ENCODE data around the gene ZBTB7C. TPM values are rescaled to one million over a fixed set of nuclear protein-coding genes. Genes with fewer than 3 reads are reported as not detected.

Gene ZBTB7C
- total RNA-seq, 1 donor from 2014 or later, result 0.78 TPM

DNA sequence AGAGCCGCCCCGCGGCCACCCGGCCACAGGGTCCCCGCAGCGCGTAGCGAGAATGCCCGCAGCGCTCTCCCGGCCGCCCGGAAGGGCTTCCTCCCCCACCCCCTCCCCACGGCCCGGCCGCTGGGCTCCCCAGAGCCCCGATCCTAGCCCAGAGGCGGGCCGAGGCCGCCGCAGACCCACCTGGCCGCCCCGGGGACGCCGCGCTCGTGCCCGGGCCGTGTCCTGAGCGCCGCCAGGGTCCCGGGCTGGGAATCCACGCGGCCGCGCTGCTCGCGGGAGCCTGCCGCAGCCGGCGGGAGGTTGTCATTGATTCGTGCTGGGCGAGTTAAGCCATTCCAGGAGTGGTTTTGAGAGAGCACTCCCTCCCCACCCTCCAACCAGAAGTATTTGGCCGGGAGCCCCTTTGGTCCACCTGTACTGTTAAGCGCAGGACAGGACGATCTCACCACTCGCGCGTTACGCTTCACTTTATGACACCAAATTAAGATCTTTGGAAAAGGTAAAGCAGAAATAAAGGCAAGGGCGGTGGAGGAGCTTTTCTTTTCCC, 272.3 kb downstream of the ZBTB7C start:
- no peak for DNase-seq

DNA sequence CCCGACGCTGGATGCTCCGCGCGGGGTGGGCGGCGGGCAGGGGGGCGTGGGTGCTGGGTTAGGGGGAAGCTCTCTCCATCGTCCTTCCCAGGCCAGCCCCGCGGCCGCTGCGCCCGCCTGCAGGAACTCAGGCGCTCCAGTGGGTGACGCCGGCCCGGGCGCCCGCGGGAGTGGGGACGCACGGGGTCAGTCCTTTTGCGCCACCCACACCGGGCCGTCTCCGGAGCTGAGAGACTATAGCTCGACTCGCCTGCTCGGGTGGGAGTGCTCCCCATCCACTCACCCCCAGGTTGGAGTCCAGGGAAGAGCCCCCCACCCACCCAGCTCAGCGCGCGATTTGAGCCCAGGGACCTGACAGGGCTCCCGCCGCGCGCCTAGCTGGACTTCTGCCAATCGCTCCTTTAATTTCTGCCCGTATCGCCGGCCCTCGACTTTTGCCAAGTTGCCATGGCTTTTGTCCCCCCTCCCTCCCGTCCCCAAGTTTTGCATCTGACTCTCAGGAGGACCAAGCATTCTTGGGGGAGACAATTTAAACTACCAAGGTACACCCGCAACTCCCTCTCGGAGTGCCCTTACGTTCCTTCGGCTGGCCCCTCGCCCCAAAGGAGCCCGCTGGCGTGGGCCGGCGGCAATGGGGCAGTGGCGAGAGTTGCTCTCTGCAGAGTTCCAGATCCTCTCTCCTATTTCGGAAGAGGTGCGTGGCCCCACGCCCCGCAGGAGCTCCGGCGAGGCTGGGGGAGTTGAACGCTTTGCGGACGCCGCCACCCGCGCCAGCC, 272.9 kb downstream of the ZBTB7C start:
- DNase-seq, result no peak

DNA sequence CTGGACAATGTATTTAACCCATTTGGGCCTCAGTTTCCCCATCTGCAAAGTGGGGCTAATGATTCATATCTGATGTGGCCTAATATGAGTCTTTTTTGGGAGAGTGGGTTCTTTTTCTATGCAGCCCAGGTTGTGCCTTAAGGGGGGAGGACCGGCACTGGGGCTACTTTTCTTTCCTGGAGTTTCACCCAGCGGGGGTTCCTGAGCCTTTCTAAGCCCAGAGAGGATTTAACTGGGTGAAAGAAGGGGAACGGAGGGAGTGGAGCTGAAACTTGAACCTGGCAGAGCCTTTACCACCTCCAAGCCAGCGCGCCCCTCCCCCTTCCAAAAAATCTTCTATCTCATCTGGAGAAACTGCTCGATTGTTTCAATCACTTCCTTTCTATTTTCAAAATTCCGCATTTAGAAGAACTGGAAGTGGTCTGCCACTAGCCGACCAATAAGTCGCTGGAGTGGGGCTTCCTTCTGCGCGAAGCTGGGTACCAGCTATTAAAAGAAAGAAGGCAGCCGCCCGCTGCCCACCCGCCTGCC, 273.7 kb downstream of the ZBTB7C start:
- no peak for DNase-seq

DNA sequence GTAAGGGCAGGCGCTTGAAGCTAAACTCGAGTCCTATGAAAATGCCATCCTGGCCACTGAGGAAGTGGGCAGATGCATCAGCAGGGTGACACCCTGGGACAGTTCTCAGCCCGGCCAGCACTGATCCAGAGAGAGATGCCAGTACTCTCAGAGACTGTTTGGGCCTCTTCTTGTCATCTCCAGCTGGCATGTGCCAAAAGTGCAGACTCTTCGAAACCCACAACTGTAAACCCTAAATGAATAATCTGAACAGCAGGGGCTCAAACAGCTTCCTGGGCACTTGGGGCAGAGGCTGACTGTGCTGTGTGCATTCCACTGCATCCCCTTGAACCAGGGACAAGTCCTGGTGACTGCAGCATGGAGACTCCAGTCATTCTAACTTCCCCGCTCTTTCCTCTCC, 274.6 kb downstream of the ZBTB7C start:
- no peak for DNase-seq

DNA sequence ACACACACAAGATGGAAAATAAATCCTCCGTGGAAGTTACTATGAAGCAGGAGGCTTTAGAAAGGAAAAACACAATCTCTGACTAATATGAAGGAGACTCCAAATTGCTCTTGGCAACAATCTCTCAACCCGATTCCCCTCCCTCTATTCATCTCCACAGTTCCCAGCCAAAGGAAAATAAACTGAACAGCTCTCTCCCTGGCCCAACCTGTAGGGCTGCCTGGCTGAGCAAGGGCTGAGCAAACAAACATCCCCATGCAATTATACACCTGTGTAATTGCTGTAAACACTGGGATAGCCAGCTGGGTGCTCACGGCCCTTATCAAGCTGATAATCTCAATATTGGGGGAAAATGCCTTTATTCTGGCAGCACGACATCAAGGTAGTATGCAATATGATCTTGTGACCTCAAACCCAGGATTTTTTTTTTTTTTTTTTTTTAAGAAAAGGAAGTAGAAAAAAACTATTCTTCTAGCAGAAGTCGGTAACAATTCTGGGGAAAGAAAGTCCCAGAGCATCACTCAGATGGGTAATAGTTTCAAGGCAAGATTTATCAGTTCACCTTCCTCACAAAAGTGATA, 275.4 kb downstream of the ZBTB7C start:
- no peak for DNase-seq

DNA sequence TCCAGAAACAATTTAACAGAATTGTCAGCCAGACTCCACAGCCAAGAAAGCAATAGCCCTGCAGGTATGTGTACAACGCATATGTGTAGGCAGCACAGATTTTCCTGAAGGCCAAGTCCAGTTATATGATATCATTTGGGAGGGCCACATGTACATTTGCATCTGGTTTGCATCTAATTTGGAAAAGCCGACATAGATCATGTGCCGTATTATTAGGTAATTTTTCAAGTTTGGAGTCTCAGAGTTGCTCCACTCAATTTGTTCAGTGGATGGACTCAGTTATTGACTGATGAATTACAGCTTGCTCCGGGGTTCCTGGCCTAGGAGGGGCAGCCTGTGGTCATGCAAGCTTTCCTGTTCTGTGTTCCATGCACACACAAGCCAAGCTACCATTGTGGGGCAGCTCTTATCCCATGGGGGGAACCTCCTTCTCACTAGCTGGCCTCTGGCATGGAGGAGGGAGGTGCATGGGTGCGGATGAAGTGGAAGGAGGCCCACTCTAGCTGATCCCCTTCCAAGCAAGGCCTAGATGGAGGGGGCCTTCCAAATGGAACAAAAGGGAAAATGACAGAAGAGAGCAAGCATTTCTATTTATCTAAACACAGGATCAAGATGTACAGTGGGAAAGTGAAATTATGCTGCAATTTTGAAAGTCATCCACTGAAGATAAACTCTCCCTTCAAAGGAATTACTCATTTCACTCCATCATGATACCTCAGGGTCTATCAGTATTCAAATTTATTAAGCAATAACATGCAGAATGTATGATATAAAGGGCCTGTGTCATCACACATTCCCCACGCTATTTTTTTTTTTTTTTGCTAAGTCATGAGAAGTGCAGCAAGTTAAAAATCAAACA, 276.2 kb downstream of the ZBTB7C start:
- no peak for DNase-seq

DNA sequence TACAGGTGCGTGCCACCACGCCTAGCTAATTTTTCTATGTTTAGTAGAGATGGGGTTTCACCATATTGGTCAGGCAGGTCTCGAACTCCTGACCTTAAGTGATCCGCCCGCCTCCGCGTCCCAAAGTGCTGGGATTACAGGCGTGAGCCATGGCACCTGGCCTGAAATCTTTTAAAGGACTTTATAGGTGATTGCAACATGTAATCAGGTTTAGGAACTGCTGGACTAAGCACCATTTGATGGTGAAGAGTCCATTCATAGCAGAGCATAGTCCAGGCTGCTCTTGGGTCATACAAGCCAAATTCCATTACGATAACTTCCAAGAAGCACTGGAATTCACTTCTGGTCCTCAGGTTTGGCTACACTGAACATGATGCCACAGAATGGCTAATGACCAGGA, 278.1 kb downstream of the ZBTB7C start:
- no peak for DNase-seq

DNA sequence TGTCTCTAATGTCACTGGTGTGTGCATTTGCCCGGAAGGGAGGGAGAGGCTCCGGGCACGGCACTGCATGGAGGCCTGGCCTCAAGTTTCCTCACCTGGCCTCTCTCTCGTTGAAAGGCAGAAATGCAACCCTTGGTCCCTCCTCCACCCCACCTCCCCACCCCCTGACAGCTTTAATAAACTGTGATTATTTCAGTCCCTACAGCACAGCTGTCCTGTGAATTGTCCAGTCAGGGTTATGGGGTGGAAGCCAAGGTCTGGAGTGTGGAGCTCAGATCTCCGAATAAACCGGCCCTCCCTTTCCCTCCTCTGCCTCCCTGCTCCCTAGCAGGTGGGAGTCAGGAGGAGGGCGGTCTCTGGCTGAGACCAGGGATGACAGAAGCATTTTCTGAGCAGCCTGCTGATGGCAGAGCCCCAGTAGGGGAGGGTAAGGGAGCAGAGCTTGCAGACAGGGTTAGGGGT, 279.5 kb downstream of the ZBTB7C start:
- DNase-seq, result no peak

DNA sequence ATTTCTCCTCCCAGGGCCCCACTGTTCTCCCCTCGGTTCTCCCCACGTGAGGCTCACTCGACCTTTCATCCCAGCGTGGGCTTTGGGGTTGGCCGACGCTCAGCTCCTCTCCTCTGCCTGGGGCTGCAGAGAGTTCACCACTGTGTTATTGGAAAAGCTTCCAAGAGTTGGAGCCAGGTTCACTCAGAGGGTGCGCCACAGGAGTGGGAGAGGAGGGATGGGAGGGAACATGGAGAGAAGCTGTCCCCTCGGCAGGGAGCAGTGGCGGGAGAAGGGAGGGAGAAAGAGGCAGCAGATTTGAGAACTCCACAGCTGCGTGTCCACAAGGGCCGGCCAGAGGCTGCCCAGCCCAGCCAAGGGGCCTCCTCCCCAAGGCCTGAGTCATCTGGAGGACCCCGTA, 281.6 kb downstream of the ZBTB7C start:
- no peak for DNase-seq

DNA sequence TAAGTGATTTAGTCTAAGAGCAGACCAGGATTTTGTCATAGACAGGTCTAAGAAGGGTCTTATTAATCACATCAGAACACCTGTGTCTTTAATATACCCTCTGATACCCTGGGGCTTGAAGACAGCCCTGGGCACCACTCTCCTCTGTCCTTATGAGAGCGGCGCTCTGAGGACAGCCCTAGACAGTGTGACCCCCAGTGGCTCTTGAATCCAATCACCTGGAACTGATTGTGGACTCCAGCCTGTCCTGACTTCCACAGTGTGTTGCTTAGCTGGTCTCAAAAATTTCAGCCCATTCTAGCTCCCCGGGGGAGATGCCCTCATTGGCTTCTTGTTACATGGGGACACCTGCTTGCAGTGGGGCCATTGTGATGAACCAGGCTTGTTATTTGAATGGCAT, 282.9 kb downstream of the ZBTB7C start:
- DNase-seq, result no peak

DNA sequence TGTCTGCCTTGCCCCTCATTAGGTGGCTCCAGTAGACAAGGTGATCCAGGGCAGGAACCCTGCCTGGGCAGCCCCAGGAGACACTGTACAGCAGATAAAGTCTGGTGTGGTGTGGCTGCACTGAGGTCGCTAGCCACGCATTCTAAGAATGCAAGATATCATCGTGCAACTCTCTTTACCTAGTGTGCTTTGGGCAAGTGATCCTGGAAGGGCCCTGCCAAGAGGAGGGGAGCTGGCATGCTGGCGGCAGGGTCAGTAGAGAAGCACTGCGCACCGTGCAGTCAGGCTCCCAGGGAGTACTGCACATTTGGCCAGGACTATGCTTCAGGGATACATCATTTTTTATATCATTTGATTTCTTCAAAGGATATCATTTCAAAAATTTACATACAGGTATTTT, 283.5 kb downstream of the ZBTB7C start:
- DNase-seq, result no peak

DNA sequence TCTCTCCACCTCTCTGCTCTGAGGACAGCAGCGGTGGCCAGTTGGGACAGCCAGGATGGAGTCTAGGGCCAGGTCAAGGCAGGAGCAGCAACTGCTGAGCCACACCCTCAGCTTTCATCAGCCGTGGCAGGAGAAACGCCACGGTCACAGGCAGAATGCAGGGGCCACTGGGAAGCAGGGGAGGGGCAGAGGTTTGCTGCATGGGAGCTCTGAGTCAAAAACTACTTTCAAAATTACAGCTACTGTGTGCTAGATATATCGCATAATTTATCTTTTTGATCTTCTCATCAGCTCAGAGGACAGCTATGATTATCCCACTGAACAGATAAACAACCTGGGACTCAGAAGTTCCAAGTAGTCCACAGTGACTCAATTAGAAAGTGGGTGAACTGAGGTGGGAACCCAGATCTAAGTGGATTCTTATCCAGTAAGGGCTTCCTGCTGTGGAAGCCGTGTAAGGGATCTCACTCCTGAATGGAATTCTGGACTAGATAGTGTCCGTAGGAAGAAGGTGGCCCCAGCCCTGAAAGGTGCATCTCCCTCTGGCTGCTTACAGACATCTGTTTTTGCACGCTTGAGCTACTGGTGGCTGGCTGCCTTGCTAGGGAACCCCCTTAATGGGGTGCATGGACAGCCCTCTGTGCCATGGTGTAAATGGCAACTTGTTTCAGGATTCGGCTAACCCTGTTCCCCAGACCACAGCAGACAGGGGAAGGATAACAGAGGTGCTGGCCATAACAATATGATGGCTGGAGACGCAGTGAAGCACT, 284.1 kb downstream of the ZBTB7C start:
- DNase-seq, result no peak

DNA sequence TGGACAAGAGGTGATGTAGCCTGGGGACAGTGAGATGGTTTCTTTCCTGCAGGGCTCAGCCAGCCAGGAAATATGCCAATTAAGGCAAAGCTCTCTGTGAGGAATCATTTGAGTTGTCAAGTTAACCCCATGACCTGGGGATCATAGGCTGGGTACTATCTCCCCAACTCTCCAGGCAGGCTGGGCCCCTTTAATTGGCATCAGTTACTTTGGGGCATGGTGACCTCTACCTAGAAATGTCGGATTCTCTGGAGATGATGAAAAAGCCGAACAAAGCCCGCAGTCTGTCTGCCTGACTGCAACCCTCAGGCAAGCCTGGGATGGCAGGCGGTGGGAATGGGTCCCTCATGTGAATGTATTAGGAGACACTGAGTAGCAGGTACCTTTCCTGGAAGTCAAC, 285.2 kb downstream of the ZBTB7C start:
- DNase-seq, result no peak

DNA sequence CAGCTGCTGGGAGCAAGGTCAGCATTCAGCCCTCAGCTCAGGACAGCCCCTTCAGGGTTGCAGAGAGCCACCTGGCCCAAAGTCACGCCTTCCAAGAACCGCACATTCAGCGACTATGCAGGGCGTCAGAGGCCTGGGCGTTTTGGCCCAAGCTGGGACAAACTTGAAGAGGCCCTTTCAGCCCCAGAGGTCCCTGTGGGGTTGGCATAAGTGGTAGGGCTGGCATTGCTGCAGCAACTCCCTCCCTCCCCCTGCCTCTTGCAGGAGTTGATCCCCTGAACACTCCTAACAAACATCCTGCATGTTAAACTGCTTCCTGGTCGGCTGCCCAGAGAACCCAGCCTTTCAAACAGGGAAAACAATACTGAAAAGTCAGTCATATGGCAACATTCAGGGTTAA, 285.9 kb downstream of the ZBTB7C start:
- no peak for DNase-seq

DNA sequence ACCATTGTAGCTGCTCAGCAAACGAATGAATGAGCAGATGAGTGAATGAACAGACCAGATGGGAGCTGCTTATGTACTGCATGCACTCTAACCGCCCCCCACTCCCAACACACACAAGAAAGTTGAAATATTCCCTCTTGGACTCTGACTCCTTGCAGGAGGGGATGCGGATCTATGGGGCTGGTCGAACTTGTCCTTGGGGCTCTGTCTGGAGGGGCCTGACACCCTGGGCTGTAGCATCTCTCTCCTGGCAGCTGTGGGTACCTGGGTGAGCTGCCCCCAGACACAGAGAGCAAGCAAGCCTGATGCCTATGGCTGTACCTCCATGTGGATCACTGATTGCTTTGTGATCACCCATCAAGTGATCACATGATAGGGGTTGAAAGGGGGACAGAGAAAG, 286.4 kb downstream of the ZBTB7C start:
- DNase-seq, result no peak

DNA sequence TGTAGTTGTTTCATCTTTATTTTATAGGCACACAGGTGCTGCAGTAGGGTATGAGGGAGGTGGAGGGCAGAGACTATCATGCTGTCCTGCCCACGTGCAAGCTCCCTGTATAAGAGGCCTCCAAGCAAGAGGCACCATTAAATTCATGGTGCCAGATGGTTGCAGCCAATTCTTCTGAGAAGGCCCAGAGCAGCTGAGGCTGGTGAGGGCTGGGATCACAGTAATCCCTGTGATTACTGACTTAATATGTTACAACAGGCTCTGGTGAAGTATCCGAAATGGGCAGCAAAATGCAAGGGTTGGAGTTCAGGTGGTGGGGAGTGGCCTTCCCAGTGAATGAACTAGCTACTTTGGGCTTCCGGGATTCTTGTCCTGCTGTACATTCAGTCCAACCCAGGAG, 286.8 kb downstream of the ZBTB7C start:
- DNase-seq, result no peak

DNA sequence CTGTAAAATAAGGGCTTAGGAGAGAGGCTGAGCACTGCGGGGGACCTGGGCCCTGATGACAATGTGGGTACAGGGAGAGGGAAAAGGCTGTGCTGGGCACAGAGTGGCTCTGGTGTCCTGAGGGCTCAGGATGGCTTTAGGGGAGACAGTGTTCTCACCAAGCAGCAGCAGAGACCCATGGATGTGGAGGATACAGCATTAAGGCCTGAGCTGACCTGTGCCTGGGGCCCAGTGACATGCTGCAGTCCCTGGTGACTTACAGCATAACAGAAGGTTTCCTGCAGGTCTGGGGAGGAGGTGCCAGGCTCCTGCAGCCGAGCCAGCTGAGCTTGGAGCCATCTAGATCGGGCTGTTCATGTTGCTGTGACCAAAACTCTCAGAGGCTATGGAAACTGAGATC, 287.4 kb downstream of the ZBTB7C start:
- DNase-seq, result no peak

DNA sequence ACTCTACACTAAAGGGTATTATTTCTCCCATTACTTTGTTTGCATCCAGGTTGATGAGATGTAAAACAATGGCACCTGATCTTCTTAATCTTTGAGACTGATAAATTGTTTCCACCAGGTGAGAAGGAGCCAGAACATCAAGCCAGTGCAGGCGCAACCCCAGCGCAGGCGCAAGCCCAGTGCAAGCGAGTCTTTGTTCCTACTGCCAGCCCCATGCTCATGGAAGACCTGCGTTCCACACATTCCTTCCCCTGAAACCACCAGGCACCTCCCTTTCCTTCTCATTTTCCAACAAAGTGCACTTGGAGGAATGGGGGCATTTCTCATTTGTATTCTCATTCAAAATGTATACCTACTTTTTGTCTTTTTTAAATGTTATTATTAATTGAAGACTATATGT, 290.0 kb downstream of the ZBTB7C start:
- DNase-seq, result no peak

DNA sequence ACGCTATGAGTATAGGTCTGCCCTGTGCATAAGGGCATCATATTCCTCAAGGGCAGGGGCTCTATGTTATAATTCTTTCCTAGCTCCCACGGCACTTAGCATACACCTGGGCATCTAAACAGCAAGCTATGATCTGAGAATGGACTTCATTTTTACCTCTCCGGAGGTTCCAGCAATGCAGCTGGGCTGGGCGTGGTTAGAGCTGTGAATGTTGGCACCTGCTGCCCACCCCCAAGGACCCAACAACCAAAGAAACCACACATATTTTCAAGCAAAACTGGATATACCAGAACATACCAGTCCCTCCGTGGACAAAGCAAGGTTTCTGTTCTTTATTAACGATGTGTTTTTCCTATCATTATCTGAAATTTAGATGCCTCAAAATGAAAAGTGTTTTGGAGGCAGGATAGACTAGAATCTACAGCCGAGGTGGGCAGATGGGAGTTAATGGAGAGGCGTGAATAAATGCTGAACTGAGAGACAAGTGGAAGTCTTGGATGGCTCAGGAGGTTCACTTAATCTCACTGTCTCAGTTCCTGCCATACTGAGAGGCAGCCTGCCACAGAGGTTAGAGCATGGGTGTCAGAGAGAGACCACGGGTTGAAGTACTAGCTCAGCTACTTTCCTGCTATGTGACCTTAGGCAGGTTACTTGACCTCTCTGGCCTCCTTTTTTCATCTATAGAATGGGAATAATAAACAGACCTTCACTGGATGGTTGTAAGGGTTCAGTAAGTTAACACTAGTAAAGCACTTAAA, 292.1 kb downstream of the ZBTB7C start:
- no peak for DNase-seq

DNA sequence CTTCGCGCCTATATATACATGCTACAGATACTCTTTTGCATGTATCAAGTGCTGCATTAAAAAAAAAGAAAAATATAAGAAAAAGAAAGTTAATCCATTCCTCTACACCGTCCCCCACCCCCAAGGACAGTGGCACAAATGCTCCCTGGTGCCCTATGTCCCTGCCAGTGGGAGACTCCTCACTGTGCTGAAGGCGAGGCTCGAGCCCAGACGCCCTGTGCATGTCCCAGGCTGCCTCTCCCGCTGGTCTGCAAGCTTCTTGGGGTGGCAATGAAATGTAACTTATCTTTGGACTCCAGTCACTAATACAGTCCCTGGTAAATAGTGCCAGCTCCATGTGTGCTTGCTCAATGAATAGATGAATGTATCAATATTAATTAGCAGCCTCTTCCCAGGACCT, 293.2 kb downstream of the ZBTB7C start:
- no peak for DNase-seq

DNA sequence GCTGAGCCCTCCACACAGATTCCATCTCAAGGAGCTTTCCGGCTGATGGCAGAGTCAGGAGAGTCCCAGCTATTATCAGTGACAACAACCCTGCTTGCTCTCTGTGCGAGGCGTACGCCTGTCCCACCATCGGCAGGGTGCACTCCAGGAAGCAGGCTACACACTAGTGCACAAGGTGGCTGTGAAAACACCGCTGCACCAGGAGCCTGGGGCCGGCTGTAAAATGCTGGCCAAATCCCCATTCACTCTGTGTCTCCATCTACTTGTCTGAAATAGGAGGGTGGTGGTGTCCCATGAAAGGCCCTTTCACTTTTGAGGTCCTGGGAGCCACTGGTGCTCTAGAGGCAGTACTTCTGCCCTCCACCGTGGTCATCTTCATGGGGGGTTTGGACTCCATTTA, 295.5 kb downstream of the ZBTB7C start:
- no peak for DNase-seq
